K562 (cell line): ENCODE data around the gene C11orf91. TPM values are rescaled to one million over a fixed set of nuclear protein-coding genes. Genes with fewer than 3 reads are reported as not detected.

Experiments used
- ATAC-seq: fragments of 200-7000 bp; cut with Tn5 transposase; 3 replicates; pipeline ENCODE4 v1.9.1; 2020; ENCODE audit warnings: moderate library complexity
- BruUV-seq: library from RNA; stranded (reverse); fragments of 400-500 nt; replicated peaks from 2 replicates; lab custom pipeline; 2021; lab: Mats Ljungman, UMichigan
- CTCF ChIA-PET: fragments of 300-600 bp; formaldehyde crosslinking; extraction: SDS; loops from one replicate; lab custom pipeline; 2021; ENCODE audit warnings: low intra/inter-chr PET ratio; lab: Yijun Ruan, JAX
- POLR2A ChIA-PET: fragments of 300-600, 350-650 bp; sonication (Branson Sonifier 250); formaldehyde crosslinking; extraction: SDS; loops from one replicate; lab custom pipeline; 2021; ENCODE audit warnings: antibody characterized with exemption, inconsistent platforms; lab: Yijun Ruan, JAX
- DNase-seq, 4 experiments: peaks; one replicate each; pipeline versions ENCODE4 v3.0.0 to v3.0.0-alpha.2; 2011 to 2018; ENCODE audit warnings: low spot score in 3 of 4, mixed read lengths in 3 of 4; ENCODE audit errors: extremely low read depth in 1 of 4
- FAIRE-seq: peaks from 2 replicates; lab custom pipeline; 2011; peaks lifted over from hg19 to GRCh38; lab: Jason Lieb, UNC
- H2AFZ ChIP-seq: 2 replicates; pipeline ENCODE4 v1.6.0; 2011; ENCODE audit warnings: low read depth, low read length, control low read depth, inconsistent platforms
- H3K27ac ChIP-seq: fragments of 200-600 bp; 3 replicates; pipeline ENCODE4 v1.8.0; 2011; ENCODE audit warnings: low read depth, mild to moderate bottlenecking, control low read depth, inconsistent platforms, low read length, moderate library complexity, mixed read lengths; ENCODE audit errors: extremely low read depth
- H3K27me3 ChIP-seq, 2 experiments: fragments of 300-600 bp in 1 of 2; 2 replicates in 1 of 2; 3 replicates in 1 of 2; pipeline versions ENCODE4 v1.6.0 to v1.8.0; 2011; ENCODE audit warnings: inconsistent platforms in 2 of 2, low read length in 2 of 2, mild to moderate bottlenecking in 1 of 2, mixed read lengths in 1 of 2, moderate library complexity in 1 of 2; ENCODE audit not compliant: control insufficient read depth in 2 of 2, insufficient read depth in 2 of 2
- H3K36me3 ChIP-seq: fragments of 300-600 bp; 3 replicates; pipeline ENCODE4 v1.8.0; 2011; ENCODE audit warnings: mild to moderate bottlenecking, low read length, inconsistent platforms; ENCODE audit not compliant: control insufficient read depth, insufficient read depth
- H3K4me1 ChIP-seq, 2 experiments: fragments of 200-600 bp in 1 of 2; replicated peaks in 1 of 2; 2 replicates in 1 of 2; 3 replicates in 1 of 2; pipeline versions ENCODE4 v1.5.1 to v1.8.0; 2011; ENCODE audit warnings: inconsistent platforms in 2 of 2, low read length in 2 of 2, mild to moderate bottlenecking in 1 of 2, mixed read lengths in 1 of 2, moderate library complexity in 1 of 2; ENCODE audit not compliant: control insufficient read depth in 2 of 2, insufficient read depth in 2 of 2
- H3K4me2 ChIP-seq: 2 replicates; pipeline ENCODE4 v1.6.1; 2011; ENCODE audit warnings: low read length, control low read depth, inconsistent platforms, mixed read lengths; ENCODE audit not compliant: insufficient read depth
- H3K4me3 ChIP-seq: fragments of 200-600 bp; sonication (generic), shearing (Covaris generic); 2 replicates; pipeline ENCODE4 v1.5.1; 2016; ENCODE audit warnings: control low read depth, inconsistent platforms
- H3K79me2 ChIP-seq: fragments of 200-600 bp; 3 replicates; pipeline ENCODE4 v1.8.0; 2011; ENCODE audit warnings: low read length, inconsistent platforms; ENCODE audit not compliant: control insufficient read depth, insufficient read depth
- H3K9ac ChIP-seq, 2 experiments: 2 replicates each; pipeline versions ENCODE4 v1.6.0 to v1.6.1; 2011; ENCODE audit warnings: low read depth in 2 of 2, low read length in 2 of 2, control low read depth in 1 of 2, inconsistent platforms in 1 of 2, mild to moderate bottlenecking in 1 of 2, mixed read lengths in 1 of 2; ENCODE audit not compliant: insufficient read depth in 1 of 2
- H3K9me1 ChIP-seq: one replicate; pipeline ENCODE4 v1.6.0; 2011; ENCODE audit warnings: inconsistent platforms, mild to moderate bottlenecking, low read length, moderate library complexity; ENCODE audit not compliant: control insufficient read depth, insufficient read depth
- H3K9me3 ChIP-seq: replicated peaks from 2 replicates; pipeline ENCODE4 v1.5.1; 2011; ENCODE audit warnings: low read depth, low read length, inconsistent platforms; ENCODE audit not compliant: control insufficient read depth, insufficient read depth
- H4K20me1 ChIP-seq: replicated peaks from 2 replicates; pipeline ENCODE4 v1.6.1; 2011; ENCODE audit warnings: low read length, inconsistent platforms, mixed read lengths; ENCODE audit not compliant: control insufficient read depth, insufficient read depth
- BMI1 ChIP-seq: fragments of 150-350 bp; IDR thresholded peaks from 2 replicates; pipeline ENCODE4 v1.6.1; 2014; ENCODE audit warnings: low read length
- CTBP1 ChIP-seq: fragments of 450-650 bp; IDR thresholded peaks from 2 replicates; pipeline ENCODE4 v1.6.1; 2016; ENCODE audit warnings: borderline replicate concordance
- HBP1 ChIP-seq: fragments of 450-650 bp; formaldehyde crosslinking; IDR thresholded peaks from 2 replicates; pipeline ENCODE4 v1.4.0; 2022; ENCODE audit warnings: missing genetic modification characterization
- HNRNPH1 ChIP-seq: fragments of 200-400 bp; formaldehyde crosslinking; optimal IDR thresholded peaks from 2 replicates; pipeline ENCODE3; 2017; ENCODE audit warnings: low read depth, mild to moderate bottlenecking, low read length, moderate library complexity
- HNRNPUL1 ChIP-seq: fragments of 200-400 bp; formaldehyde crosslinking; IDR thresholded peaks from 2 replicates; pipeline ENCODE4 v1.6.1; 2017; ENCODE audit warnings: low read length
- L3MBTL2 ChIP-seq: fragments of 450-650 bp; IDR thresholded peaks from 2 replicates; pipeline ENCODE4 v1.6.1; 2016; ENCODE audit warnings: mild to moderate bottlenecking, moderate library complexity
- RNF2 ChIP-seq: sonication (generic); IDR thresholded peaks from 2 replicates; pipeline ENCODE4 v1.6.1; 2016
- SETDB1 ChIP-seq: IDR thresholded peaks from one replicate; pipeline ENCODE4 v1.6.1; 2012; ENCODE audit warnings: low read length, control low read depth, inconsistent platforms
- TCF3 ChIP-seq: sonication (generic); formaldehyde crosslinking; IDR thresholded peaks from 2 replicates; pipeline ENCODE4 v1.4.0; 2020; ENCODE audit warnings: mild to moderate bottlenecking, missing genetic modification reagents
- THRA ChIP-seq: fragments of 450-650 bp; IDR thresholded peaks from 2 replicates; pipeline ENCODE4 v1.6.1; 2017; ENCODE audit warnings: mild to moderate bottlenecking, moderate library complexity
- ZBTB5 ChIP-seq: fragments of 450-650 bp; IDR thresholded peaks from 2 replicates; pipeline ENCODE4 v1.6.1; 2017; ENCODE audit warnings: antibody characterized with exemption
- WGBS: fragments of 100-300 bp; shearing (Covaris generic); methylation state at CpG from one replicate; pipeline ENCODE4 v1.1.6; 2016; ENCODE audit warnings: low coverage, mixed read lengths; ENCODE audit not compliant: insufficient coverage; ENCODE audit errors: missing lambda C conversion rate; 5-methylcytosine and 5-hydroxymethylcytosine counted together
- in situ Hi-C: fragments of 300-500 bp; cut with MboI; formaldehyde crosslinking; loops from 4 replicates; pipeline ENCODE4 v1.15.0; 2018; ENCODE audit warnings: inconsistent platforms, mixed read lengths
- intact Hi-C: fragments of 100-400 bp; cut with micrococcal nuclease; formaldehyde crosslinking; loops from 2 replicates; pipeline ENCODE4 v1.14.2; 2022
- polyA plus RNA-seq, 8 experiments: library from polyadenylated mRNA; depleted of rRNA in 4 of 8; stranded (reverse) in 5 of 8; unstranded in 3 of 8; fragments of >200 nt; fragmentation: Nextera tagmentation in 2 of 8; fragmentation: Illumina TruSeq in 1 of 8; extraction: Ambion mirVana in 2 of 8; extraction: Trizol in 1 of 8; gene quantifications; 2 replicates each; pipeline versions ENCODE4 v1.2.1 to v1.2.3, GENCODE V29; 2011 to 2014; ENCODE audit warnings: inconsistent platforms in 1 of 8, missing spikeins in 1 of 8
- total RNA-seq, 7 experiments: library from RNA; depleted of rRNA in 6 of 7; stranded (reverse); fragments of >200 nt in 6 of 7; fragmentation: Illumina TruSeq in 2 of 7; extraction: Trizol in 2 of 7; gene quantifications; 2 replicates each; pipeline versions ENCODE4 v1.2.1 to v1.2.3, GENCODE V29; 2011 to 2021; ENCODE audit warnings: low replicate concordance in 1 of 7

C11orf91 gene
- total and polyA plus RNA-seq, 9 of the 15 experiments (the other 6 are each of a cell fraction or from before 2014, with no cell fraction given): not detected

GRCh38 chr11:33690290-33691065 is 10.1 kb downstream of the C11orf91 start (continued):
- no peak for TF ChIP-seq RNF2
- no peak for TF ChIP-seq L3MBTL2
- TF ChIP-seq, all 486 proteins: peak for 31

- H4K20me1 ChIP-seq: no peaks in the 10 kb centered on the region
- in situ Hi-C loops (loop anchor here (5.0 kb wide), 2 partner anchors 147 to 327 kb away; no protein-coding TSS in a partner anchor), intact Hi-C loops (loop anchor here (2.0 kb wide), 2 partner anchors 147 to 523 kb away; no protein-coding TSS in a partner anchor)
- peaks cover 5 to 10% of the 10 kb centered on the region in 2 experiments; a peak in 4 of 5 replicates for H3K4me1 ChIP-seq
- no peaks in the 10 kb centered on the region for H3K9me1 ChIP-seq
- FAIRE-seq (no peak), ATAC-seq (no peak), DNase-seq (no peak)
- H3K4me3 ChIP-seq: no peak overlapping the region
- no peaks in the 10 kb centered on the region for H3K9me3 ChIP-seq
- no peaks in the 10 kb centered on the region for H3K36me3 ChIP-seq
- no TSS peak for BruUV-seq
- POLR2A ChIA-PET: interaction anchor here (0.9 to 1.0 kb wide), 2 partner anchors 10 to 18 kb away, joined by 3 to 5 read pairs; no protein-coding TSS in a partner anchor
- no peak overlapping the region for H3K27ac ChIP-seq
- peaks cover 3 to 23% of the 10 kb centered on the region in 2 experiments; a peak in 3 of 5 replicates for H3K27me3 ChIP-seq
- H3K9ac ChIP-seq: no peak overlapping the region
- H2AFZ ChIP-seq: no peak overlapping the region
- 65% methylated on average over 8 of the region's 8 CpGs for WGBS
- TF ChIP-seq HNRNPUL1: no peak
- no peak for TF ChIP-seq THRA
- TF ChIP-seq HBP1 (CRISPR knock-in tag): no peak
- no peak for TF ChIP-seq TCF3 (CRISPR knock-in tag)
- no peak for TF ChIP-seq SETDB1
- TF ChIP-seq CTBP1: no peak
- no peak for TF ChIP-seq HNRNPH1
- TF ChIP-seq ZBTB5: no peak
- no peak for TF ChIP-seq BMI1
- CTCF ChIA-PET: interaction anchor here (1.3 kb wide), 1 partner anchor 729 kb away, joined by 3 read pairs; no protein-coding TSS in a partner anchor
- no peaks in the 10 kb centered on the region for H3K79me2 ChIP-seq
- no peak overlapping the region for H3K4me2 ChIP-seq
Measured at GRCh38 chr11:33689501-33689900, 11.1 kb downstream of the C11orf91 start.
